Gastroesophageal sphincter (tissue), 4 donors: Measurements from ENCODE around the gene TSPEAR. TPM values are rescaled to one million over a fixed set of nuclear protein-coding genes. Genes with fewer than 3 reads are reported as not detected.
"Not testable (repeated sequence)": the region's sequence is repeated elsewhere in the genome, so short reads cannot be mapped to it uniquely, and the experiment has no call there.

Experiments used
- ATAC-seq: fragments of 150-250 bp; one replicate; pipeline ENCODE4 v1.9.1; 2016; ENCODE audit warnings: mild to moderate bottlenecking, moderate library complexity
- H3K27ac ChIP-seq, 4 donors: fragments of 200-600 bp; sonication (generic) in 3 of 4; 1 replicate in 3 of 4; 2 replicates in 1 of 4; pipeline ENCODE4 v1.5.1; 2016 to 2019
- H3K27me3 ChIP-seq: fragments of 200-600 bp; sonication (generic); one replicate; pipeline ENCODE4 v1.5.1; 2019
- H3K36me3 ChIP-seq, 2 donors: fragments of 200-600 bp; sonication (generic); one replicate each; pipeline ENCODE4 v1.5.1; 2019; ENCODE audit warnings: control low read depth in 1 of 2
- H3K4me1 ChIP-seq, 3 donors: fragments of 200-600 bp; sonication (generic); 1 replicate in 2 of 3; 2 replicates in 1 of 3; pipeline ENCODE4 v1.5.1; 2016 to 2019; ENCODE audit warnings: control low read depth in 2 of 3
- H3K4me3 ChIP-seq, 2 donors: fragments of 200-600 bp; sonication (generic); one replicate each; pipeline ENCODE4 v1.5.1; 2019; ENCODE audit warnings: mild to moderate bottlenecking in 1 of 2, moderate library complexity in 1 of 2
- H3K9me3 ChIP-seq, 3 donors: fragments of 200-600 bp; sonication (generic); one replicate each; pipeline ENCODE4 v1.5.1; 2017 to 2019; ENCODE audit warnings: control low read depth in 2 of 3
- EP300 ChIP-seq: sonication (generic); formaldehyde crosslinking; IDR thresholded peaks from one replicate; pipeline ENCODE4 v1.6.1; 2017; ENCODE audit warnings: antibody characterized with exemption, mild to moderate bottlenecking
- POLR2A ChIP-seq, 2 donors: fragments of 450-650 bp; IDR thresholded peaks; one replicate each; pipeline ENCODE4 v1.6.1; 2017; ENCODE audit warnings: antibody characterized with exemption in 2 of 2, mild to moderate bottlenecking in 2 of 2, moderate library complexity in 1 of 2
- POLR2AphosphoS5 ChIP-seq: sonication (generic); formaldehyde crosslinking; IDR thresholded peaks from one replicate; pipeline ENCODE4 v1.6.1; 2017; ENCODE audit warnings: antibody characterized with exemption
- WGBS, 2 donors: methylation state at CpG; one replicate each; pipeline ENCODE4 v1.1.5; 2018; ENCODE audit warnings: low coverage in 1 of 2; 5-methylcytosine and 5-hydroxymethylcytosine counted together
- total RNA-seq, 4 donors: library from RNA; depleted of rRNA; stranded (reverse); fragments of >200 nt; gene quantifications; one replicate each; pipeline ENCODE4 v1.1.0, GENCODE V29; 2016
- TF ChIP-seq, protein P1 (sequence below), 4 experiments: fragments of 200-600 bp in 2 of 4; fragments of 450-650 bp in 2 of 4; sonication (generic) in 1 of 4; IDR thresholded peaks; one replicate each; pipeline ENCODE4 v1.5.1; 2017 to 2019; ENCODE audit warnings: antibody characterized with exemption in 4 of 4, mild to moderate bottlenecking in 2 of 4, moderate library complexity in 2 of 4

TSPEAR gene
- total RNA-seq, 4 donors from 2014 or later, result not detected

GRCh38 chr21:44639331-44639655, 72.1 kb downstream of the TSPEAR start:
- no peak for ATAC-seq
- peaks cover 55% of the 10 kb centered on the region for H3K27me3 ChIP-seq
- TF ChIP-seq POLR2A (IDR thresholded peaks at IDR 0.05) (no peak), EP300 (no peak), POLR2AphosphoS5 (no peak)
- TF ChIP-seq, protein P1, sequence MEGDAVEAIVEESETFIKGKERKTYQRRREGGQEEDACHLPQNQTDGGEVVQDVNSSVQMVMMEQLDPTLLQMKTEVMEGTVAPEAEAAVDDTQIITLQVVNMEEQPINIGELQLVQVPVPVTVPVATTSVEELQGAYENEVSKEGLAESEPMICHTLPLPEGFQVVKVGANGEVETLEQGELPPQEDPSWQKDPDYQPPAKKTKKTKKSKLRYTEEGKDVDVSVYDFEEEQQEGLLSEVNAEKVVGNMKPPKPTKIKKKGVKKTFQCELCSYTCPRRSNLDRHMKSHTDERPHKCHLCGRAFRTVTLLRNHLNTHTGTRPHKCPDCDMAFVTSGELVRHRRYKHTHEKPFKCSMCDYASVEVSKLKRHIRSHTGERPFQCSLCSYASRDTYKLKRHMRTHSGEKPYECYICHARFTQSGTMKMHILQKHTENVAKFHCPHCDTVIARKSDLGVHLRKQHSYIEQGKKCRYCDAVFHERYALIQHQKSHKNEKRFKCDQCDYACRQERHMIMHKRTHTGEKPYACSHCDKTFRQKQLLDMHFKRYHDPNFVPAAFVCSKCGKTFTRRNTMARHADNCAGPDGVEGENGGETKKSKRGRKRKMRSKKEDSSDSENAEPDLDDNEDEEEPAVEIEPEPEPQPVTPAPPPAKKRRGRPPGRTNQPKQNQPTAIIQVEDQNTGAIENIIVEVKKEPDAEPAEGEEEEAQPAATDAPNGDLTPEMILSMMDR (IDR thresholded peaks at IDR 0.05), result no peak
- no CpG with 5 or more reads among the region's 12 CpGs for WGBS, 2 donors
- no peak overlapping the region for H3K27ac ChIP-seq
- H3K36me3 ChIP-seq, result no peaks in the 10 kb centered on the region
- H3K4me3 ChIP-seq, result no peak overlapping the region
- H3K9me3 ChIP-seq, result peaks cover 0 to 36% (median 0%) of the 10 kb centered on the region in 3 donors
- no peaks in the 10 kb centered on the region for H3K4me1 ChIP-seq

DNA sequence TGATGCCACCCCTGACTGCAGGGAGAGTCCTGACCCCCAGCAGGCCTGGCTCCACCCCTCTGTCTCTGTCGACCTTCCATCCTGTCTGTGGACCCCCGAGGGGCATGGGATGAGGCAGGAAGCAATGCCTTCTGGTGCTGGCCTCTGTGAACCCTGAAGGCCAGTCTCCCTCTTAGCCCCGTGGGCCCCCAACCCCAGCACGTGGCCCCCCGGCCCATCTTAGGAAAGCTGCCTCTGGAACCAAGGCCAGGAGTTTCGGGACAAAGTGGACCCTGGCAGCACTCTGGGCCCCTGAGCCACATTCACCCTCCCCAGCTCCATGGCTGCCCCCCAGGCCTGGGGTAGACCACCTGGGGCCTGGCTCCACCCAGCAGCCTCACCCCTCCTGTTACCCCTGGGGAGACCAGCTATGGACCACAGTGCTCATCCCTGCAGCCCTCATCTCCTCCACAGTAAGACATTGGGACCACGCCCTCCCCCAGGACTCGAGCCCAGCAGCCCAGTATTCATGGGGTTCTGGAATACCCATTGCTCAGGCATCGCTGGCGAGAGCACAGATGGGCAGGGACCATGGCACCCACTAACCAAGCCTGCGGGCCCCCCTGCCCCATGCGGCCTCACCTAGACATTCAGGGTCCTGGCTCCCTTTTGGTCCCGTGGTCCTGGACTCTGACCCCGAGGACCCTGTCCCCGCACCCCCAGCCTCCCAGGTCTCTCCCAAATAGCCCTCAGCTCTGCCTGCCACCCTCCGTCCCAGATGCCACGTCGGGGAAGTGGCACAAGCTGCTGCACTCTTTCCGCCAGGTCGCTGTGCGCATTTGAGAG, 72.7 kb downstream of the TSPEAR start:
- not testable (repeated sequence) for ATAC-seq, H3K4me3 ChIP-seq, H3K36me3 ChIP-seq, H3K4me1 ChIP-seq, H3K27ac ChIP-seq
- Histone ChIP-seq H3K9me3 (peaks cover 0 to 32% (median 0%) of the 10 kb centered on the region in 3 donors), H3K27me3 (peaks cover 52% of the 10 kb centered on the region)
- WGBS, 2 donors, result 70% methylated on average over 2 of the region's 21 CpGs; no CpG with 5 or more reads in 1 of the 2 donors

DNA sequence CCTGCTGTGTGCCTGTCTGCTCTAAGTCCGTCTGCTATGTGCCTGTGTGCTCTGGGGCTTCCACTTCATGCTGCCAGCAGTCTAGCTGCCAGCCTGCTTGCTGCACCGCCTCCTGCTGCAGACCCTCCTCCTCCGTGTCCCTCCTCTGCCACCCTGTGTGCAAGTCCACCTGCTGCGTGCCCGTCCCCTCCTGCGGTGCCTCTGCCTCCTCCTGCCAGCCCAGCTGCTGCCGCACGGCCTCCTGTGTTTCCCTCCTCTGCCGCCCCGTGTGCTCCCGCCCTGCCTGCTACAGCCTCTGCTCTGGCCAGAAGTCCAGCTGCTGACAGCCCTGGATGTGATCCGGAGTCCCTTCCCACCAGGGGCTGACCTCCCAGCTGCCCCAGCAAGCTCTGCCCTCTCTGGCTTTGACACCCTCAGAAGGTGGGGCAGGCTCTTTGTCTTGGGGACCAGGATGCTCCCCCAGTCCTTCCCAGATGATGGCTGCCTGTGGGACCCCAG, 73.5 kb downstream of the TSPEAR start:
- Histone ChIP-seq H3K9me3 (peaks cover 0 to 27% (median 0%) of the 10 kb centered on the region in 3 donors), H3K27me3 (peaks cover 52% of the 10 kb centered on the region)
- 60% methylated on average over 1 of the region's 12 CpGs; no CpG with 5 or more reads in 1 of the 2 donors for WGBS, 2 donors
- H3K27ac ChIP-seq, H3K4me3 ChIP-seq, ATAC-seq, H3K4me1 ChIP-seq, H3K36me3 ChIP-seq: not testable (repeated sequence)

GRCh38 chr21:44637018-44637850, 74.1 kb downstream of the TSPEAR start, which contains the start of gene KRTAP10-10:
Gene KRTAP10-10, plus strand, starts transcription at chr21:44637356. Its CDS starts 62 bp downstream, at chr21:44637418.
- WGBS, 2 donors, result 40% methylated on average over 2 of the region's 21 CpGs; no CpG with 5 or more reads in 1 of the 2 donors
- Histone ChIP-seq H3K27me3 (peaks cover 52% of the 10 kb centered on the region), H3K4me3 (no peak within 1 kb of the TSS), H3K27ac (no peak within 1 kb of the TSS), H3K4me1 (no peaks in the 10 kb centered on the region), H3K36me3 (no peaks in the 10 kb centered on the region), H3K9me3 (peaks cover 0 to 30% (median 0%) of the 10 kb centered on the region in 3 donors)
- no peak for ATAC-seq
- TF ChIP-seq EP300, result no peak

GRCh38 chr21:44636209-44637017, 75.0 kb downstream of the TSPEAR start:
- 79% methylated on average over 5 of the region's 15 CpGs; no CpG with 5 or more reads in 1 of the 2 donors for WGBS, 2 donors
- Histone ChIP-seq H3K9me3 (peaks cover 0 to 35% (median 0%) of the 10 kb centered on the region in 3 donors), H3K4me1 (no peaks in the 10 kb centered on the region), H3K27me3 (peaks cover 52% of the 10 kb centered on the region), H3K36me3 (no peaks in the 10 kb centered on the region), H3K4me3 (no peak overlapping the region), H3K27ac (no peak overlapping the region)
- TF ChIP-seq EP300 (no peak), POLR2A (IDR thresholded peaks at IDR 0.05) (no peak)
- no peak for ATAC-seq

GRCh38 chr21:44632067-44632466, 79.3 kb downstream of the TSPEAR start:
- no peaks in the 10 kb centered on the region for H3K4me1 ChIP-seq
- no peak overlapping the region for H3K27ac ChIP-seq
- 63 to 72% methylated on average over 1 of the region's 1 CpG for WGBS, 2 donors
- H3K4me3 ChIP-seq, result no peak overlapping the region
- no peak for ATAC-seq
- H3K9me3 ChIP-seq, result peaks cover 0 to 45% (median 0%) of the 10 kb centered on the region in 3 donors
- H3K27me3 ChIP-seq, result peaks cover 37% of the 10 kb centered on the region
- H3K36me3 ChIP-seq, result no peaks in the 10 kb centered on the region
- TF ChIP-seq POLR2AphosphoS5 (no peak), EP300 (no peak), POLR2A (IDR thresholded peaks at IDR 0.05) (no peak)
- TF ChIP-seq, protein P1 (IDR thresholded peaks at IDR 0.05), result no peak
